HepG2 (cell line): Measurements from ENCODE around the gene THUMPD2. TPM values are rescaled to one million over a fixed set of nuclear protein-coding genes. Genes with fewer than 3 reads are reported as not detected.

Experiments used
- BHLHE40 ChIP-seq: IDR thresholded peaks from 2 replicates; pipeline ENCODE4 v1.6.1; 2011; ENCODE audit warnings: low read length, improper control_type of control experiment
- GATAD2A ChIP-seq: IDR thresholded peaks from 2 replicates; pipeline ENCODE4 v1.6.1; 2016
- GZF1 ChIP-seq: sonication (generic); formaldehyde crosslinking; IDR thresholded peaks from 2 replicates; pipeline ENCODE4 v1.5.1; 2020; ENCODE audit warnings: mild to moderate bottlenecking, missing genetic modification reagents
- HOXA3 ChIP-seq: sonication (generic); formaldehyde crosslinking; IDR thresholded peaks from 2 replicates; pipeline ENCODE4 v1.5.0; 2020; ENCODE audit warnings: missing genetic modification reagents
- IKZF1 ChIP-seq: fragments of 450-650 bp; IDR thresholded peaks from 2 replicates; pipeline ENCODE4 v1.7.1; 2016
- KDM5B ChIP-seq: sonication (generic); formaldehyde crosslinking; IDR thresholded peaks from 2 replicates; pipeline ENCODE4 v1.4.0; 2020; ENCODE audit warnings: missing genetic modification reagents, mild to moderate bottlenecking, borderline replicate concordance
- KLF9 ChIP-seq: IDR thresholded peaks from 2 replicates; pipeline ENCODE4 v1.6.1; 2016; ENCODE audit warnings: low read depth
- MED1 ChIP-seq: sonication (generic); formaldehyde crosslinking; IDR thresholded peaks from 2 replicates; pipeline ENCODE4 v1.4.0; 2020; ENCODE audit warnings: missing genetic modification reagents
- PBX2 ChIP-seq: IDR thresholded peaks from 2 replicates; pipeline ENCODE4 v1.6.1; 2016; ENCODE audit warnings: control low read depth
- POGZ ChIP-seq: sonication (generic); formaldehyde crosslinking; IDR thresholded peaks from 2 replicates; pipeline ENCODE4 v1.4.0; 2020; ENCODE audit warnings: mild to moderate bottlenecking, missing genetic modification reagents
- REL ChIP-seq: sonication (generic); formaldehyde crosslinking; conservative IDR thresholded peaks from 2 replicates; pipeline ENCODE4 v1.8.0; 2022; ENCODE audit warnings: mild to moderate bottlenecking, missing genetic modification reagents, moderate library complexity
- RXRA ChIP-seq: sonication (generic); formaldehyde crosslinking; IDR thresholded peaks from 2 replicates; pipeline ENCODE4 v1.5.1; 2020; ENCODE audit warnings: missing genetic modification reagents
- SIX1 ChIP-seq: sonication (generic); formaldehyde crosslinking; IDR thresholded peaks from 2 replicates; pipeline ENCODE4 v1.4.0; 2020; ENCODE audit warnings: missing genetic modification reagents, borderline replicate concordance
- SUZ12 ChIP-seq: fragments of 150-350 bp; IDR thresholded peaks from 2 replicates; pipeline ENCODE4 v1.6.1; 2014; ENCODE audit warnings: low read depth, low read length
- TOE1 ChIP-seq: sonication (generic); formaldehyde crosslinking; IDR thresholded peaks from 2 replicates; pipeline ENCODE4 v1.4.0; 2020; ENCODE audit warnings: mild to moderate bottlenecking, missing genetic modification reagents
- UBTF ChIP-seq: sonication (generic); formaldehyde crosslinking; IDR thresholded peaks from 2 replicates; pipeline ENCODE4 v1.4.0; 2020; ENCODE audit warnings: mild to moderate bottlenecking, missing genetic modification reagents
- ZFP90 ChIP-seq: sonication (generic); formaldehyde crosslinking; IDR thresholded peaks from 2 replicates; pipeline ENCODE4 v1.8.0; 2022; ENCODE audit warnings: missing genetic modification reagents, mild to moderate bottlenecking, inconsistent platforms, borderline replicate concordance
- ZNF124 ChIP-seq: sonication (generic); formaldehyde crosslinking; IDR thresholded peaks from 2 replicates; pipeline ENCODE4 v1.4.0; 2020; ENCODE audit warnings: missing genetic modification reagents
- ZNF143 ChIP-seq: sonication (generic); formaldehyde crosslinking; IDR thresholded peaks from 2 replicates; pipeline ENCODE4 v1.4.0; 2020; ENCODE audit warnings: missing genetic modification reagents
- ZNF225 ChIP-seq: sonication (generic); formaldehyde crosslinking; IDR thresholded peaks from 2 replicates; pipeline ENCODE4 v1.4.0; 2020; ENCODE audit warnings: mild to moderate bottlenecking, missing genetic modification reagents
- ZNF3 ChIP-seq: IDR thresholded peaks from 2 replicates; pipeline ENCODE4 v1.7.0; 2017; ENCODE audit warnings: inconsistent platforms
- ZNF343 ChIP-seq: sonication (generic); formaldehyde crosslinking; IDR thresholded peaks from 2 replicates; pipeline ENCODE4 v1.4.0; 2020; ENCODE audit warnings: mild to moderate bottlenecking, missing genetic modification reagents
- ZNF451 ChIP-seq: sonication (generic); formaldehyde crosslinking; IDR thresholded peaks from 2 replicates; pipeline ENCODE4 v1.5.0; 2020; ENCODE audit warnings: mild to moderate bottlenecking, missing genetic modification reagents
- ZNF503 ChIP-seq: sonication (generic); formaldehyde crosslinking; IDR thresholded peaks from 2 replicates; pipeline ENCODE4 v1.4.0; 2020; ENCODE audit warnings: missing genetic modification reagents
- ZNF543 ChIP-seq: sonication (generic); formaldehyde crosslinking; IDR thresholded peaks from 2 replicates; pipeline ENCODE4 v1.4.0; 2020; ENCODE audit warnings: mild to moderate bottlenecking, missing genetic modification reagents
- ZNF547 ChIP-seq: sonication (generic); formaldehyde crosslinking; IDR thresholded peaks from 2 replicates; pipeline ENCODE4 v1.5.1; 2020; ENCODE audit warnings: mild to moderate bottlenecking, missing genetic modification reagents
- ZNF629 ChIP-seq: sonication (generic); formaldehyde crosslinking; conservative IDR thresholded peaks from 2 replicates; pipeline ENCODE4 v1.5.0; 2020; ENCODE audit warnings: missing genetic modification reagents
- ZNF790 ChIP-seq: sonication (generic); formaldehyde crosslinking; IDR thresholded peaks from 2 replicates; pipeline ENCODE4 v1.8.0; 2022; ENCODE audit warnings: missing genetic modification reagents, mild to moderate bottlenecking, borderline replicate concordance
- ZNF891 ChIP-seq: sonication (generic); formaldehyde crosslinking; IDR thresholded peaks from 2 replicates; pipeline ENCODE4 v1.5.0; 2020; ENCODE audit warnings: mild to moderate bottlenecking, missing genetic modification reagents
- polyA plus RNA-seq, 8 experiments: library from polyadenylated mRNA; depleted of rRNA in 3 of 8; stranded (reverse) in 7 of 8; unstranded in 1 of 8; fragments of >200 nt; fragmentation: Illumina TruSeq in 4 of 8; extraction: Trizol in 4 of 8; gene quantifications; 2 replicates each; pipeline versions ENCODE4 v1.2.1 to v1.2.3, GENCODE V29; 2011 to 2016; ENCODE audit warnings: low read depth in 4 of 8, missing spikeins in 1 of 8, mixed read lengths in 1 of 8; ENCODE audit not compliant: insufficient read depth in 1 of 8
- total RNA-seq, 5 experiments: library from RNA; depleted of rRNA; stranded (reverse); fragments of >200 nt; fragmentation: Illumina TruSeq; extraction: Trizol; gene quantifications; 2 replicates each; pipeline ENCODE4 v1.2.3, GENCODE V29; 2016; ENCODE audit warnings: low read depth in 1 of 5

The THUMPD2 gene
- total and polyA plus RNA-seq, 2 of the 13 experiments (the other 11 are each of a cell fraction or from before 2014, with no cell fraction given) = 11.8 to 15.6 TPM

- TF ChIP-seq ZNF124 (CRISPR knock-in tag) (peak; percentile 84), ZNF503 (peak; percentile 91), REL (CRISPR knock-in tag) (peak; percentile 13; the same call in 1 of the 2 replicates), ZNF225 (peak; percentile 98), SUZ12 (no peak), ZNF143 (peak; percentile 57), ZNF343 (CRISPR knock-in tag) (no peak; the same call in 1 of the 2 replicates), ZNF790 (peak; percentile 85; the same call in 1 of the 2 replicates), ZNF543 (CRISPR knock-in tag) (peak; percentile 95), ZFP90 (CRISPR knock-in tag) (peak; percentile 86; the same call in 1 of the 2 replicates), HOXA3 (CRISPR knock-in tag) (peak; percentile 97), GZF1 (peak; percentile 57; the same call in 1 of the 2 replicates), TOE1 (peak; percentile 89; the same call in 1 of the 2 replicates), POGZ (CRISPR knock-in tag) (no peak; the same call in none of the 2 replicates), GATAD2A (CRISPR knock-in tag) (peak; percentile 47; the same call in 1 of the 2 replicates), MED1 (CRISPR knock-in tag) (peak; percentile 80), UBTF (peak; percentile 95), RXRA (peak; percentile 84), IKZF1 (no peak), ZNF3 (CRISPR knock-in tag) (0 out of 2 replicates have a peak, but pooled peaks have one; percentile 27), ZNF629 (CRISPR knock-in tag) (peak; percentile 39; the same call in 1 of the 2 replicates), ZNF891 (CRISPR knock-in tag) (peak; percentile 99), ZNF547 (CRISPR knock-in tag) (peak; percentile 99), PBX2 (CRISPR knock-in tag) (peak; percentile 53; the same call in 1 of the 2 replicates), BHLHE40 (peak; percentile 78), KLF9 (CRISPR knock-in tag) (no peak), SIX1 (CRISPR knock-in tag) (0 out of 2 replicates have a peak, but pooled peaks have one; percentile 29), KDM5B (CRISPR knock-in tag) (peak; percentile 100), ZNF451 (peak; percentile 99)
These were observed at the start of gene THUMPD2 (continued) for GRCh38 chr2:39778775-39779340.
